Measurements from ENCODE around the gene NR2F2.

Gene NR2F2

DNA sequence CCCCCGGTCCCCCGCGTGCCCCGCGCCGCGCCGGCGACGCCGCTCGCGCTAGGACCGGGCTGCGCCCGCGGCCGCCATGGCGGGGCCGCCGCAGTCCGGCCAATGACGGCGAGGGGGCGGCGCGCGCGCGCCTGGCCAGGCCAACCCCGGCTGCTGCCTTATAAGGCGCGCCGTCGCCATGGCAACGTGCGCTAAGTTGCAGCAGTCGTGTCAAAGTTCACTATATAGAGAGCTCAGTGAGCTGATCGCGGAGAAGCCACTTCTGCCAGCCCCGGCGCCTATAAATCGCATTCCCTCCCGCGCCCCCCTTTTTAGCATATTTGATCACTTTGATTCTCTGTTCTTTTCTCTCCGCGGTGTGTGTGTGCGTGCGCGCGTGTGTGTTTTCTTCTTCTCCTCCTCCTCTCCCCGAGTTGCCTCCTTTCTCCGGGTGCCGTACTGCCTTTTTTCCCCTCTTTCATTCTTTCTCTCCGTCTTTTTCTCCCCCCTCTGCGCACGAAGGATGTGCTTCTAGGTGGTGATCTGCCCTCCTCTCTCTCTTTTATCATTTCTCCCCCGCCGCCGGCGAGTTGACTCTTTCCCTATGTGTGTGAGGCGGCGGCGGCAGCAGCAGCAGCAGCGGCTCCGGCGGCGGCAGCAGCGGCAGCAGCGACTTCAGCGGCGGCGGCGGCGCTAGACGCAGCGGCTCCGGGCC lies at the start of gene NR2F2:
Gene NR2F2 (plus strand): TSS at position 251 of the 694 bp plus-strand sequence. CDS start 1,406 bp downstream, outside the sequence.
- no peaks in the 10 kb centered on the region for H3K9me3 ChIP-seq (replicated peaks; ENCODE audit: insufficient read depth, low read length)
- H3K4me1 ChIP-seq (ENCODE audit: low read length): peaks cover 5% of the 10 kb centered on the region; the same call in 1 of the 2 replicates
- peak; percentile 92 for DNase-seq
- no peaks in the 10 kb centered on the region for H4K20me1 ChIP-seq (ENCODE audit: insufficient read depth, low read length)
- no peaks in the 10 kb centered on the region for H3F3A ChIP-seq (ENCODE audit: insufficient read depth, low read length)
- H3K4me2 ChIP-seq (ENCODE audit: low read depth, low read length): peak within 1 kb of the TSS; percentile 59; the same call in 1 of the 2 replicates
- no peaks in the 10 kb centered on the region for H3K36me3 ChIP-seq (replicated peaks; ENCODE audit: insufficient read depth, low read length)
- H3K9ac ChIP-seq (ENCODE audit: low read length): peak within 1 kb of the TSS; percentile 57
- H3K4me3 ChIP-seq (ENCODE audit: low read length): peak within 1 kb of the TSS; percentile 62
- peak within 1 kb of the TSS; percentile 76 for H3K27ac ChIP-seq (ENCODE audit: low read length)
- H3K79me2 ChIP-seq (ENCODE audit: low read length): no peaks in the 10 kb centered on the region
- H2AFZ ChIP-seq (ENCODE audit: low read length): peak within 1 kb of the TSS; percentile 78; the same call in 1 of the 2 replicates
- H3K27me3 ChIP-seq (replicated peaks; ENCODE audit: insufficient read depth, low read length): no peaks in the 10 kb centered on the region
- TF ChIP-seq EZH2phosphoT487 (IDR thresholded peaks at IDR 0.05; ENCODE audit: low read length) (no peak), EZH2 (optimal IDR thresholded peaks at IDR 0.05; ENCODE audit: low read depth, low read length) (no peak)
- TF ChIP-seq, protein P1, sequence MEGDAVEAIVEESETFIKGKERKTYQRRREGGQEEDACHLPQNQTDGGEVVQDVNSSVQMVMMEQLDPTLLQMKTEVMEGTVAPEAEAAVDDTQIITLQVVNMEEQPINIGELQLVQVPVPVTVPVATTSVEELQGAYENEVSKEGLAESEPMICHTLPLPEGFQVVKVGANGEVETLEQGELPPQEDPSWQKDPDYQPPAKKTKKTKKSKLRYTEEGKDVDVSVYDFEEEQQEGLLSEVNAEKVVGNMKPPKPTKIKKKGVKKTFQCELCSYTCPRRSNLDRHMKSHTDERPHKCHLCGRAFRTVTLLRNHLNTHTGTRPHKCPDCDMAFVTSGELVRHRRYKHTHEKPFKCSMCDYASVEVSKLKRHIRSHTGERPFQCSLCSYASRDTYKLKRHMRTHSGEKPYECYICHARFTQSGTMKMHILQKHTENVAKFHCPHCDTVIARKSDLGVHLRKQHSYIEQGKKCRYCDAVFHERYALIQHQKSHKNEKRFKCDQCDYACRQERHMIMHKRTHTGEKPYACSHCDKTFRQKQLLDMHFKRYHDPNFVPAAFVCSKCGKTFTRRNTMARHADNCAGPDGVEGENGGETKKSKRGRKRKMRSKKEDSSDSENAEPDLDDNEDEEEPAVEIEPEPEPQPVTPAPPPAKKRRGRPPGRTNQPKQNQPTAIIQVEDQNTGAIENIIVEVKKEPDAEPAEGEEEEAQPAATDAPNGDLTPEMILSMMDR (IDR thresholded peaks at IDR 0.05; ENCODE audit: low read length): no peak
- H3K9me2 ChIP-seq (replicated peaks; ENCODE audit: insufficient read depth, low read length): no peaks in the 10 kb centered on the region

DNA sequence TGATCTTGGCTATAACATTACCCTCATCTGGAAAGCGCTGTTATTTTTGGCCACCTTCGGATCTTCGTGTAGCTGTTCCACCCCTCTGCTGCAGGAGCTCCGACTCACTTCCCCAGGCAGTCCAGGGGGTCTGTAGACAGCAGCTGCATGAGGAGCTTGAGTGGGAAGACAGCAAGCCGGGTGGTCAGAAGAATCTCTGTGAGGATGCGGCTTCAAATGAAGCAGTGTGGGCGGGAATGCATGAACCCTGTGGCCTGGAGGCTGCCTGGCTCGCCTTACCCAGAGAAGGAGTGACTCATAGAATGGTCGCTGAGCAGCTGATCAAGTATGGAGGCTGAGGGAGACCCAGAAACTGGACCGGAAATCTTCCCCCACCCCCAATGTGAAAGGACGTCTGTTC lies 45.2 kb upstream of the NR2F2 start:
- Histone ChIP-seq H3K36me3 (replicated peaks; ENCODE audit: insufficient read depth, low read length) (no peaks in the 10 kb centered on the region), H3K9me2 (replicated peaks; ENCODE audit: insufficient read depth, low read length) (no peaks in the 10 kb centered on the region), H3F3A (ENCODE audit: insufficient read depth, low read length) (no peaks in the 10 kb centered on the region), H3K27ac (ENCODE audit: low read length) (no peak overlapping the region), H4K20me1 (ENCODE audit: insufficient read depth, low read length) (no peaks in the 10 kb centered on the region), H3K4me3 (ENCODE audit: low read length) (no peak overlapping the region), H3K4me2 (ENCODE audit: low read depth, low read length) (no peak overlapping the region), H3K79me2 (ENCODE audit: low read length) (no peaks in the 10 kb centered on the region), H3K9me3 (replicated peaks; ENCODE audit: insufficient read depth, low read length) (no peaks in the 10 kb centered on the region), H3K9ac (ENCODE audit: low read length) (no peak overlapping the region), H3K27me3 (replicated peaks; ENCODE audit: insufficient read depth, low read length) (no peaks in the 10 kb centered on the region), H2AFZ (ENCODE audit: low read length) (no peak overlapping the region), H3K4me1 (ENCODE audit: low read length) (no peaks in the 10 kb centered on the region)
- no peak for DNase-seq
- TF ChIP-seq EZH2 (optimal IDR thresholded peaks at IDR 0.05; ENCODE audit: low read depth, low read length) (no peak), EZH2phosphoT487 (IDR thresholded peaks at IDR 0.05; ENCODE audit: low read length) (no peak)
- TF ChIP-seq, protein P1 (IDR thresholded peaks at IDR 0.05; ENCODE audit: low read length): no peak

DNA sequence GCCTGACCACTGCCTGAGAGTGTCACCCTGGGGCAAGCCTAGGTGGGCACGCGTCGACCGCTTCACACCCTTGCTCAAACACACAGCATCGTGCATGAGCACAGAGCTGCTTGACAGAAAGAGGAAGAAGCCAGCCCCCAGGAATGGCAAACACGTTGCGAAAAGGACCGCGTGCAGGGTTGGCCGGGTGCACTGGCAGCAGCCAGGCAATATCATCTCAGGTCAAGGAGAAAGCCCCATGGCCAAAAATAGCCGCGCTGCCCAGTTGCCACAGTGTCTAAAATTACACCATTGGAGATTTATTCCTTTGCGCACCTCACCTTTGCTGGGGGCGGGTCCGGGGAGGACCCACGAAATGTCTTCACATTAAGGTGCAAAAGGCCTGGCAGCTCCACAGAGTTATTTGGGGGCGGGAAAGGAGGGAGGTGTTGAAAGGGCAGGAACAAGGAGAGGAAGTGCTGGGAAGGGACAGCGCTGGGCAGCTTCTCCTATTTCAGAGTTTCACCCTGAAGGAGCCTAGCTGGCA lies 44.7 kb upstream of the NR2F2 start:
- DNase-seq: no peak
- Histone ChIP-seq H3K4me3 (ENCODE audit: low read length) (no peak overlapping the region), H3K9me3 (replicated peaks; ENCODE audit: insufficient read depth, low read length) (no peaks in the 10 kb centered on the region), H3K27ac (ENCODE audit: low read length) (no peak overlapping the region), H4K20me1 (ENCODE audit: insufficient read depth, low read length) (no peaks in the 10 kb centered on the region), H2AFZ (ENCODE audit: low read length) (no peak overlapping the region), H3K9me2 (replicated peaks; ENCODE audit: insufficient read depth, low read length) (no peaks in the 10 kb centered on the region), H3F3A (ENCODE audit: insufficient read depth, low read length) (no peaks in the 10 kb centered on the region), H3K27me3 (replicated peaks; ENCODE audit: insufficient read depth, low read length) (no peaks in the 10 kb centered on the region), H3K36me3 (replicated peaks; ENCODE audit: insufficient read depth, low read length) (no peaks in the 10 kb centered on the region), H3K4me1 (ENCODE audit: low read length) (no peaks in the 10 kb centered on the region), H3K9ac (ENCODE audit: low read length) (no peak overlapping the region), H3K79me2 (ENCODE audit: low read length) (no peaks in the 10 kb centered on the region), H3K4me2 (ENCODE audit: low read depth, low read length) (no peak overlapping the region)
- TF ChIP-seq EZH2phosphoT487 (IDR thresholded peaks at IDR 0.05; ENCODE audit: low read length) (no peak), EZH2 (optimal IDR thresholded peaks at IDR 0.05; ENCODE audit: low read depth, low read length) (no peak)
- TF ChIP-seq, protein P1 (IDR thresholded peaks at IDR 0.05; ENCODE audit: low read length): no peak

Measured in MM.1S (cell line).